SK-N-SH treated with all-trans-retinoic acid at 6 μM for 48 hours (cell line): Measurements from ENCODE around the gene SPINK2.

Experiments used
- ATAC-seq: fragments of 200-7000 bp; cut with Tn5 transposase; 3 replicates; pipeline ENCODE4 v1.9.1; 2020; ENCODE audit warnings: mild to moderate bottlenecking, moderate library complexity
- BACH2 ChIP-seq: fragments of 250-450 bp; sonication (Bioruptor Pico); IDR thresholded peaks from 2 replicates; pipeline ENCODE4 v1.9.0; 2021; ENCODE audit warnings: mild to moderate bottlenecking, borderline replicate concordance
- CSDC2 ChIP-seq: fragments of 250-450 bp; sonication (Bioruptor Pico); IDR thresholded peaks from 2 replicates; pipeline ENCODE4 v1.5.0; 2020; ENCODE audit warnings: mild to moderate bottlenecking, moderate library complexity
- ESRRG ChIP-seq: fragments of 250-450 bp; sonication (Bioruptor Pico); IDR thresholded peaks from 2 replicates; pipeline ENCODE4 v1.6.1; 2021; ENCODE audit warnings: mild to moderate bottlenecking
- GLIS3 ChIP-seq: fragments of 250-450 bp; sonication (Bioruptor Pico); IDR thresholded peaks from 2 replicates; pipeline ENCODE4 v1.5.0; 2020; ENCODE audit warnings: mild to moderate bottlenecking, moderate library complexity
- ISL1 ChIP-seq: fragments of 250-450 bp; sonication (Bioruptor Pico); IDR thresholded peaks from 2 replicates; pipeline ENCODE4 v2.1.2; 2022; ENCODE audit warnings: mild to moderate bottlenecking, moderate library complexity
- OSR1 ChIP-seq: fragments of 250-450 bp; sonication (Bioruptor Pico); IDR thresholded peaks from 2 replicates; pipeline ENCODE4 v1.8.0; 2022; ENCODE audit warnings: moderate library complexity, mild to moderate bottlenecking, inconsistent platforms
- PATZ1 ChIP-seq: fragments of 250-450 bp; sonication (Bioruptor Pico); IDR thresholded peaks from 2 replicates; pipeline ENCODE4 v1.8.0; 2020; ENCODE audit warnings: mild to moderate bottlenecking, moderate library complexity, borderline replicate concordance
- PPARA ChIP-seq: fragments of 250-450 bp; sonication (Bioruptor Pico); IDR thresholded peaks from 2 replicates; pipeline ENCODE4 v1.5.0; 2020; ENCODE audit warnings: mild to moderate bottlenecking, borderline replicate concordance
- RARB ChIP-seq: fragments of 250-450 bp; sonication (Bioruptor Pico); IDR thresholded peaks from 2 replicates; pipeline ENCODE4 v1.8.0; 2021; ENCODE audit warnings: mild to moderate bottlenecking, moderate library complexity
- SNAI2 ChIP-seq: fragments of 250-450 bp; sonication (Bioruptor Pico); IDR thresholded peaks from 2 replicates; pipeline ENCODE4 v1.5.0; 2020; ENCODE audit warnings: mild to moderate bottlenecking, moderate library complexity
- TCF4 ChIP-seq: fragments of 250-450 bp; sonication (Bioruptor Pico); IDR thresholded peaks from 2 replicates; pipeline ENCODE4 v1.8.0; 2021; ENCODE audit warnings: mild to moderate bottlenecking, moderate library complexity, borderline replicate concordance
- TOX ChIP-seq: fragments of 250-450 bp; sonication (Bioruptor Pico); IDR thresholded peaks from 2 replicates; pipeline ENCODE4 v1.8.0; 2021; ENCODE audit warnings: mild to moderate bottlenecking, moderate library complexity, borderline replicate concordance
- ZC3H10 ChIP-seq: fragments of 250-450 bp; sonication (Bioruptor Pico); IDR thresholded peaks from 2 replicates; pipeline ENCODE4 v1.5.1; 2021; ENCODE audit warnings: mild to moderate bottlenecking, moderate library complexity
- ZFP3 ChIP-seq: fragments of 250-450 bp; sonication (Bioruptor Pico); IDR thresholded peaks from 2 replicates; pipeline ENCODE4 v1.5.0; 2020; ENCODE audit warnings: mild to moderate bottlenecking, moderate library complexity
- ZFP30 ChIP-seq: fragments of 450-650 bp; formaldehyde crosslinking; IDR thresholded peaks from 2 replicates; pipeline ENCODE4 v1.5.0; 2022; ENCODE audit warnings: mild to moderate bottlenecking, moderate library complexity
- ZNF565 ChIP-seq: fragments of 450-650 bp; formaldehyde crosslinking; conservative IDR thresholded peaks from 2 replicates; pipeline ENCODE4 v1.5.0; 2020; ENCODE audit warnings: low read depth, mild to moderate bottlenecking, moderate library complexity
- ZNF70 ChIP-seq: fragments of 450-650 bp; formaldehyde crosslinking; IDR thresholded peaks from 2 replicates; pipeline ENCODE4 v1.5.0; 2020; ENCODE audit warnings: mild to moderate bottlenecking, moderate library complexity
- ZNF8 ChIP-seq: fragments of 450-650 bp; formaldehyde crosslinking; IDR thresholded peaks from 2 replicates; pipeline ENCODE4 v1.5.0; 2020; ENCODE audit warnings: mild to moderate bottlenecking, moderate library complexity
- TF ChIP-seq, protein P1 (sequence below): fragments of 250-450 bp; sonication (Bioruptor Pico); IDR thresholded peaks from 2 replicates; pipeline ENCODE4 v1.5.1; 2020; ENCODE audit warnings: low read depth, mild to moderate bottlenecking, moderate library complexity
- TF ChIP-seq, protein P2 (sequence below): fragments of 250-450 bp; sonication (Bioruptor Pico); IDR thresholded peaks from 2 replicates; pipeline ENCODE4 v1.5.1; 2021; ENCODE audit warnings: mild to moderate bottlenecking, moderate library complexity
- TF ChIP-seq, protein P3 (sequence below): fragments of 250-450 bp; sonication (Bioruptor Pico); IDR thresholded peaks from 2 replicates; pipeline ENCODE4 v1.5.0; 2020; ENCODE audit warnings: mild to moderate bottlenecking, moderate library complexity
- TF ChIP-seq, protein P4 (sequence below): fragments of 250-450 bp; sonication (Bioruptor Pico); IDR thresholded peaks from 2 replicates; pipeline ENCODE4 v1.8.0; 2021; ENCODE audit warnings: low read depth, mild to moderate bottlenecking, moderate library complexity, borderline replicate concordance

SPINK2 gene

DNA sequence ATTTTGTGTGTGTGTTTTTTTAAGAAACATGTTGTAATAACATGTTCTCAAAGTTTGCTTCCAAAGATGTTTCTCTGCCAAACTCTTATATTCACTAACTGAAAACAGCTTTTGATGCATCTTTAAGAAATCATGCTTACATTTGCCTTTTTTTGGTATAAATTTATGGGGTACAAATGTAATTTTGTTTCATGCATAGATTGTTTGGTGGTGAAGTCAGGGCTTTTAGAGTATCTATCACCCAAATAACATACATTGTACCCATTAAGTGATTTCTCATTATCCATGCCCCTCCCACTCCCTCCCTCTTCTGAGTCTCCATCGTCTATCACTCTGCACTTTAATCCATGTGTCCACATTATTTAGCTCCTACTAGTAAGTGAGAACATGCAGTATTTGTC is 30.8 kb downstream of the SPINK2 start (continued):
- TF ChIP-seq CSDC2 (CRISPR knock-in tag) = no peak
- no peak for TF ChIP-seq PPARA (CRISPR knock-in tag)
- no peak for TF ChIP-seq SNAI2 (CRISPR knock-in tag)
- TF ChIP-seq TOX (CRISPR knock-in tag) = no peak
- TF ChIP-seq GLIS3 (CRISPR knock-in tag) = no peak
- no peak for TF ChIP-seq ZFP3
- TF ChIP-seq, protein P1, sequence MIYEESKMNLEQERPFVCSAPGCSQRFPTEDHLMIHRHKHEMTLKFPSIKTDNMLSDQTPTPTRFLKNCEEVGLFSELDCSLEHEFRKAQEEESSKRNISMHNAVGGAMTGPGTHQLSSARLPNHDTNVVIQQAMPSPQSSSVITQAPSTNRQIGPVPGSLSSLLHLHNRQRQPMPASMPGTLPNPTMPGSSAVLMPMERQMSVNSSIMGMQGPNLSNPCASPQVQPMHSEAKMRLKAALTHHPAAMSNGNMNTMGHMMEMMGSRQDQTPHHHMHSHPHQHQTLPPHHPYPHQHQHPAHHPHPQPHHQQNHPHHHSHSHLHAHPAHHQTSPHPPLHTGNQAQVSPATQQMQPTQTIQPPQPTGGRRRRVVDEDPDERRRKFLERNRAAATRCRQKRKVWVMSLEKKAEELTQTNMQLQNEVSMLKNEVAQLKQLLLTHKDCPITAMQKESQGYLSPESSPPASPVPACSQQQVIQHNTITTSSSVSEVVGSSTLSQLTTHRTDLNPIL (CRISPR knock-in tag) = no peak
- no peak for TF ChIP-seq OSR1 (CRISPR knock-in tag)
- TF ChIP-seq, protein P2, sequence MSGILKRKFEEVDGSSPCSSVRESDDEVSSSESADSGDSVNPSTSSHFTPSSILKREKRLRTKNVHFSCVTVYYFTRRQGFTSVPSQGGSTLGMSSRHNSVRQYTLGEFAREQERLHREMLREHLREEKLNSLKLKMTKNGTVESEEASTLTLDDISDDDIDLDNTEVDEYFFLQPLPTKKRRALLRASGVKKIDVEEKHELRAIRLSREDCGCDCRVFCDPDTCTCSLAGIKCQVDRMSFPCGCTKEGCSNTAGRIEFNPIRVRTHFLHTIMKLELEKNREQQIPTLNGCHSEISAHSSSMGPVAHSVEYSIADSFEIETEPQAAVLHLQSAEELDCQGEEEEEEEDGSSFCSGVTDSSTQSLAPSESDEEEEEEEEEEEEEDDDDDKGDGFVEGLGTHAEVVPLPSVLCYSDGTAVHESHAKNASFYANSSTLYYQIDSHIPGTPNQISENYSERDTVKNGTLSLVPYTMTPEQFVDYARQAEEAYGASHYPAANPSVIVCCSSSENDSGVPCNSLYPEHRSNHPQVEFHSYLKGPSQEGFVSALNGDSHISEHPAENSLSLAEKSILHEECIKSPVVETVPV (CRISPR knock-in tag) = no peak

GRCh38 chr4:56788081-56788480 is 33.4 kb downstream of the SPINK2 start:
- no peak for ATAC-seq
- TF ChIP-seq SNAI2 (CRISPR knock-in tag) (no peak), RARB (CRISPR knock-in tag) (no peak), PPARA (CRISPR knock-in tag) (no peak), PATZ1 (CRISPR knock-in tag) (no peak), TCF4 (no peak), ZNF565 (no peak), ESRRG (CRISPR knock-in tag) (no peak), ZFP30 (CRISPR knock-in tag) (no peak), ZFP3 (no peak), CSDC2 (CRISPR knock-in tag) (no peak), ZNF70 (no peak), ZC3H10 (CRISPR knock-in tag) (no peak), OSR1 (CRISPR knock-in tag) (no peak), ISL1 (no peak), ZNF8 (no peak), BACH2 (CRISPR knock-in tag) (no peak), TOX (CRISPR knock-in tag) (no peak)
- TF ChIP-seq, protein P3, sequence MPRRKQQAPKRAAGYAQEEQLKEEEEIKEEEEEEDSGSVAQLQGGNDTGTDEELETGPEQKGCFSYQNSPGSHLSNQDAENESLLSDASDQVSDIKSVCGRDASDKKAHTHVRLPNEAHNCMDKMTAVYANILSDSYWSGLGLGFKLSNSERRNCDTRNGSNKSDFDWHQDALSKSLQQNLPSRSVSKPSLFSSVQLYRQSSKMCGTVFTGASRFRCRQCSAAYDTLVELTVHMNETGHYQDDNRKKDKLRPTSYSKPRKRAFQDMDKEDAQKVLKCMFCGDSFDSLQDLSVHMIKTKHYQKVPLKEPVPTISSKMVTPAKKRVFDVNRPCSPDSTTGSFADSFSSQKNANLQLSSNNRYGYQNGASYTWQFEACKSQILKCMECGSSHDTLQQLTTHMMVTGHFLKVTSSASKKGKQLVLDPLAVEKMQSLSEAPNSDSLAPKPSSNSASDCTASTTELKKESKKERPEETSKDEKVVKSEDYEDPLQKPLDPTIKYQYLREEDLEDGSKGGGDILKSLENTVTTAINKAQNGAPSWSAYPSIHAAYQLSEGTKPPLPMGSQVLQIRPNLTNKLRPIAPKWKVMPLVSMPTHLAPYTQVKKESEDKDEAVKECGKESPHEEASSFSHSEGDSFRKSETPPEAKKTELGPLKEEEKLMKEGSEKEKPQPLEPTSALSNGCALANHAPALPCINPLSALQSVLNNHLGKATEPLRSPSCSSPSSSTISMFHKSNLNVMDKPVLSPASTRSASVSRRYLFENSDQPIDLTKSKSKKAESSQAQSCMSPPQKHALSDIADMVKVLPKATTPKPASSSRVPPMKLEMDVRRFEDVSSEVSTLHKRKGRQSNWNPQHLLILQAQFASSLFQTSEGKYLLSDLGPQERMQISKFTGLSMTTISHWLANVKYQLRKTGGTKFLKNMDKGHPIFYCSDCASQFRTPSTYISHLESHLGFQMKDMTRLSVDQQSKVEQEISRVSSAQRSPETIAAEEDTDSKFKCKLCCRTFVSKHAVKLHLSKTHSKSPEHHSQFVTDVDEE (CRISPR knock-in tag) = no peak
- TF ChIP-seq, protein P1 (CRISPR knock-in tag) = no peak
- TF ChIP-seq, protein P4, sequence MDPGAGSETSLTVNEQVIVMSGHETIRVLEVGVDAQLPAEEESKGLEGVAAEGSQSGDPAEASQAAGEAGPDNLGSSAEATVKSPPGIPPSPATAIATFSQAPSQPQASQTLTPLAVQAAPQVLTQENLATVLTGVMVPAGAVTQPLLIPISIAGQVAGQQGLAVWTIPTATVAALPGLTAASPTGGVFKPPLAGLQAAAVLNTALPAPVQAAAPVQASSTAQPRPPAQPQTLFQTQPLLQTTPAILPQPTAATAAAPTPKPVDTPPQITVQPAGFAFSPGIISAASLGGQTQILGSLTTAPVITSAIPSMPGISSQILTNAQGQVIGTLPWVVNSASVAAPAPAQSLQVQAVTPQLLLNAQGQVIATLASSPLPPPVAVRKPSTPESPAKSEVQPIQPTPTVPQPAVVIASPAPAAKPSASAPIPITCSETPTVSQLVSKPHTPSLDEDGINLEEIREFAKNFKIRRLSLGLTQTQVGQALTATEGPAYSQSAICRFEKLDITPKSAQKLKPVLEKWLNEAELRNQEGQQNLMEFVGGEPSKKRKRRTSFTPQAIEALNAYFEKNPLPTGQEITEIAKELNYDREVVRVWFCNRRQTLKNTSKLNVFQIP (CRISPR knock-in tag) = no peak
